GM23248 (cell line): ENCODE measurements around the gene CDC14B.

ENCODE experiments used
- EZH2 ChIP-seq: fragments of 200-600 bp; sonication (generic); IDR thresholded peaks from 2 replicates; pipeline ENCODE4 v1.6.1; 2018; ENCODE audit warnings: antibody characterized with exemption, mild to moderate bottlenecking; ENCODE audit not compliant: insufficient read depth, poor library complexity, severe bottlenecking
- EZH2phosphoT487 ChIP-seq: fragments of 200-600 bp; sonication (generic); IDR thresholded peaks from 2 replicates; pipeline ENCODE4 v1.6.1; 2018; ENCODE audit warnings: antibody characterized with exemption, moderate library complexity, mild to moderate bottlenecking, low read depth; ENCODE audit not compliant: insufficient read depth

GRCh38 chr9:96532173-96532572 lies 87.5 kb downstream of the CDC14B start:
- TF ChIP-seq EZH2 (no peak), EZH2phosphoT487 (no peak)
